GM19455 (cell line): ENCODE results near the gene ASB2.

Experiments used
- ATAC-seq: cut with Tn5 transposase; IDR thresholded peaks from one replicate; pipeline ENCODE4 v1.9.1; 2021; ENCODE audit not compliant: unreplicated experiment

Gene ASB2

GRCh38 chr14:93976477-93977057 lies at the start of gene ASB2:
Gene ASB2, minus strand, starts transcription at chr14:93976570. Its CDS starts 12,031 bp downstream, at chr14:93964539.
- peak; percentile 16 for ATAC-seq

DNA sequence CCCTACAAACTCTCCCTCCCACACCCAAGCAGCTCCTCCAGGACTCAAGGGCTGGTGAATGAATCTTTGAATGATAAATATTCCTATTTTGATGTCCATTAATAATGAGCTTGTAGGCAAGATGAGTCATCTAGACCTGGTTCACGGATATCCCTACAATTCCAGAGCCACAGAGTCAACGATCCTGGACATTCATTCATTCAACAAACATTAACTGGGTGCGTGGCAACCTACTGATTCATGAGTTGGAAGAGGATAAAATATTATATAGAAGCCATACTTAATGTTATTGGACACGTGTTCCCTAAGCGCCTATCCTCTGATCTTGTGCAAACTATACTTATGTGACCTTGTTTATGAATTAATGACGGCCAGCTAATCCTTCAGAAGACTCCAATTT lies 49.4 kb upstream of the ASB2 start:
- ATAC-seq: no peak

DNA sequence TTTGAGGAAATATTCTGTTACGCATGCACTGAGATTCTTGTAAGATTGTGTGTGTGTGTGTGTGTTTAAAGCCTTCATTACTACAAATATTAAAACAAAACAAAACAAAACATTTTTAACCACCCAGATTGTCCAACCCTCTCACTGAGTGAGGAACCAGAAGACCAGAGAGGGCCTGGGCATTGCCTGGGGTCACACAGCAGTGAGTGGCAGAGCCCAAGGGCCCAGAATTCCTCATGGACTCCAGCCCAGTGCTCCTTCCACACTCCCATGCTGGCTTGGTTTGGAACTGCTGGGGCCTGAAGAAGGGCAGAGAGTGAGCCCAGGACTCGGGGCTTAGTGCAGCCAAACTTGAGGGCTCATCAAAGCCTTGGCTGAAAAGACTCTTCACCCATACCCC lies 48.2 kb upstream of the ASB2 start:
- no peak for ATAC-seq

DNA sequence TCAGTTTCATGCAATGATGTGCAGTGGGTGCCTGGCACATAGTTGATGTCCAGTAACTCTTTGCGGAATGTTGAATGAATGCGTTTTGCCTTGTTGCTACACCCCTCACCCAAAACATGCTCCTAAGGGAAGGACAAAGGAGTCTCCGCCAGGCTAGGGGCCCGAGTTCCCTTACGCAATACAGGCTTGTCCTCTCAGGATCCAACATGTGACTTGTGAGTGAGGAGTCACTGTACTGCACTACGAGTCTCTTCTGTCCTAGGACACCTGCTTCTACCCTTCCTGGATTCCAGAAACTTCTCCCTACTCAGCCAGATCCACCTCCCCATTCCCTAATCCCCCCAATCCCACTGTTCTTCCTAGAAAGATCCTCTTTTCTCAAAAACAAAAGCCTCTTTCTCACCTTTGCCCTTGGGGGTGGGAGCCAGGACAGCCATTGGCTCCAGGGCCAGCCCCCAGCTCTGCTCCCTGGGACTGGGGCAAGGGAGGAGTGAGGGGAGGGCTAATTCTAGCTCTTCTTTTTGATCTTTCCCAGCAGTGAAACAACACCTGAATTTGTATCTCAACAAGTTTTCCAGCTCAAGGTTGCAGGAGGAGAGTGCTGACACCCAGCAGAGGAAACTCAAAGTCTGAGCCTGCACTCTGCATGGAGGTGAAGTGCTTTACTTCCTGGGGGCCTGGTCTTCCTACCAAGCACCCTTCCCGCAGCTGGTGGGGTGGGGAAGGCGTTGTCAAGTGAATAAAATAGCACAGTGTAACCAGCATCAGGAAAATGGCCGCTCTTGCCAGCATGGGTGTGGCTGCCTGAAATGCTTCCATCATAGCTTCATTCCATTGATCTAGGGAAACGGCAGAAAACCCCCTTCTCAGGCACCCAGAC lies 46.4 kb upstream of the ASB2 start:
- ATAC-seq: no peak

DNA sequence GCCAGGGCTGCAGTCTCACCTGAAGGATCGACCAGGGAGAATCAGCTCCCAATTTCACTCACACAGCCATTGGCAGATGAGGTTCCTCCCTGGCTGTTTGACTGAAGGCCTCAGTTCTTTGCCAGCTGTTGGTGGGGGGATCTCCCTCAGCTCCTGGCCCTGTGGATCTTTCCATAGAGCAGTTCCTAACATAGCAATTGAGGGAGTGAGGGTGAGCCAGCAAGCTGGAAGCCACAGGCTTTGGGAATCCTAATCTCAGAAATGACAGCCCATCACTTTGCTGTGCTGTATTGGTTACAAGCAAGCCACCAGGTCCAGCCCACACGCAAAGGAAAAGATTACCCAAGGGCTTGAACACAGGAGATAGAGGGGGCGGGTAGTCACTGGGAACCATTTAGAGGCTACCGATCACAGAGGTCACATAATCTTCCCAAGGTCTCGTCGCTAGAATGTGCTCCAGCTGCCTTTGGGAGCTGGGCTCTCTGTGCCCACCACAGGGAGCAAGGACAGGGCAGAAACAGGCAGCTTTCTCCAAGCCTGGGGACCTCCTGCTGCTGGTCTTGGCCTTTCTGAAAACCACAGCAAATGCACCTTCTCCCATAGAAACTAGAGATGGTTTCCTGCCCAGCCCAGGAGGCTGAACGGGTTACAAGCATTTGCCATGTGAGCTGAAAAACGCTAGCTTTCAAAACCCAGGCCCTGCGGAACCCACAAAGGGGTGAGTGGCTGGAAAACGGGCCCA lies 45.2 kb upstream of the ASB2 start:
- ATAC-seq: no peak

- no peak for ATAC-seq
Observed at GRCh38 chr14:94021001-94021400, 44.6 kb upstream of the ASB2 start.

DNA sequence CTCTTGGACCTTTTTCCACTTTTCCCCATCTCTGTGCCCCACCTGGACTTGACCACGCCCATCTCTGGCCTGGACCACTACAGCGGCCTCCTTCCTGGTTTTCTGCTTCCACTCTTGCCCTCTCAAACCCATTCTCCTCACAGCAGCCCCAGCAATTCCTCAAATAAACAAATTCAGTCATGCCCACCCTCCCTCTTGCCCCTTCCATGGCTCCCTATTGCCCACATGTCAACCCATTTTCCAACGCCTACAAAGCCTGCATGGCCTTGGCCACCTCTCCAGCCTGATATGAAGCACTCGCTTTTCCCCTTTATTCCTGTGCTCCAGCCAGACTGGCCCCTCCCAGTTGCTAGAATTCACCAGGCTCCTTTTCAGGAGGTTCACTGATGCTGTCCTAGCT lies 43.9 kb upstream of the ASB2 start:
- no peak for ATAC-seq

- ATAC-seq: no peak
Observed at GRCh38 chr14:94019329-94019728, 43.0 kb upstream of the ASB2 start.

- no peak for ATAC-seq
Observed at GRCh38 chr14:94018308-94018707, 41.9 kb upstream of the ASB2 start.

DNA sequence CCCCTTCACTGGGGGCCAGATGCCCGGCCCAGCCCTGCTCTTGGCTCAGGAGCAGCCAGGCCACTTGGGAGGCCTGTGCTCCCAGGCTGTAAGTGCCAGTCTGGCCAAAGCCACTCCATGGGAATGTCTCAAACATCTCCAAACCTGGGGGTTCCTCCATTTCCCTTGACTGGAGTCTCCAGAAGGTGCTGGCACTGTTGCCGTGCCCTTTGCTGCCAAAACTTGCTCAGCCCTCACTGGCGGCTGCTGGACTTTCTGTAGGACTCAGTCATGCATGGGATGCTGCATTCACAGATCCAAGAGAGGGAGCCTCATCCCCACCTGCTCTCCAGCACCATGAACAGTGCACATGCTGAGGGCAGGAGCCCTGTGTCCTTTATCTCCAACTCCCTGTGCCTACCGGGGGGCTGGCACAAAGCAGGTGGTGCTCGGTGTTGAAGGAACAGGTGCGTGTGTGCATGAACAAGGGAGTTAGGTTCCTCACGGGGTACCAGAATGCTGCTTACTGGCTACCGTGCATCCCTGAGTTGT lies 40.1 kb upstream of the ASB2 start:
- ATAC-seq: no peak

GRCh38 chr14:94015223-94015622 lies 38.9 kb upstream of the ASB2 start:
- no peak for ATAC-seq

- ATAC-seq: no peak
Observed at GRCh38 chr14:94014382-94014781, 38.0 kb upstream of the ASB2 start.

- ATAC-seq: no peak
Observed at GRCh38 chr14:94011795-94012194, 35.4 kb upstream of the ASB2 start.

DNA sequence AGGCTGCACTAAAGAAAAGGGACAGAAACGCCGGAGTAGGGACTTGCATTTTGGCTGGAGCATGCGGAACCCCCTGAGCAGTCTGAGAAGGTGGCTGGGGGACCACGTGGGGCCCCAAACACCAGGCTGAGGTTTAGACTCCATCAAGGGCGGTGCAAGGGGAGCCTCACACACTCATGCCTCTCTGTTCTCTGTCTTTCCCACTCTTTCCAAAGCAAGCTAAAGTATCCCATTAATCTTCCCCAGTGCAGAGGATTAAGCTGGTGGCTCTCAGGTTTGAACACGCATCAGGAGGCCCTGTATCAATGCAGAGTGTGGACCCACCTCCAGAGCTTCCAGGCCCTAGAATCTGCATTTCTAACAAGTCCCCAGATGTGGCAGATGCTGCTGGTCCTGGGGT lies 34.3 kb upstream of the ASB2 start:
- ATAC-seq: no peak

DNA sequence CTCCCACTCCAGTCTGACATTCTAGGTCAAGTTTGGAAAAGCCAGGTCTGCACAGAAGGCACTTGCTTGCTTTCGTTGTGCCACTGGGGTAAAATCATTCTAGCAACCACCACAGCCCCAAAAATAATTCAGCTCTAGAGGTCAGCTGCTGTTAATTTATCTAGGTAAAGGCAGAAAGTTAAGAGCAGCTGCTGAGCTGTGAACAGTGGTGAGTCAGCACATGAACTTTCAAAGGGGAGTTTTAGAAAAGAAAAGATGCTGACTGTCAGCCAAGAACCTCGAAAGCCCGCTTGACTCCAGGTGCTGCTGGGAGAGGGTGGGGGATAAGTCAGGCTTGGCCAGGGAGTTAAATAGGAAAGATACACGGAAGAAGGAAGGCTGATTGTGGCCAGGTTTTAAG lies 33.4 kb upstream of the ASB2 start:
- ATAC-seq: no peak

DNA sequence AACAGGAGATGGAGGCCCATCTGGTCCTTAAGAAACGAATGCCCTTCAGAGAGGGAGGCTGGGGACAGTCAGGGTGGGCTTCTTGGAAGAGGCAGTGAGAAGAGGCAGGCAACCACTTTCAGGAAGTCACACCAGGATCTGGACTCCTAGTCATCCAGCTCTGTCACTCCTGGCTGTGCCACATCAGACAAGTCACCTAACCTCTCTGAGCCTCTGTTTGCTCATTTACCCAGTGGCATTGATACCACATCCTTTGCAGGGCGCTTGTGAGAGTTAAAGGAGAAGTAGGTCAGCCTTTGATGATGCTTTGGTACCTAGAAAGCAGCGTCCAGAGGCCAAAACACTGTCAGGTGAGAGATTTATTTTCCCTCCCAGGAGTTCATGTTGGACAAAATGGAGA lies 31.9 kb upstream of the ASB2 start:
- no peak for ATAC-seq

- no peak for ATAC-seq
Observed at GRCh38 chr14:94005324-94006073, 29.1 kb upstream of the ASB2 start.

- ATAC-seq: no peak
Observed at GRCh38 chr14:94004015-94004414, 27.6 kb upstream of the ASB2 start.

DNA sequence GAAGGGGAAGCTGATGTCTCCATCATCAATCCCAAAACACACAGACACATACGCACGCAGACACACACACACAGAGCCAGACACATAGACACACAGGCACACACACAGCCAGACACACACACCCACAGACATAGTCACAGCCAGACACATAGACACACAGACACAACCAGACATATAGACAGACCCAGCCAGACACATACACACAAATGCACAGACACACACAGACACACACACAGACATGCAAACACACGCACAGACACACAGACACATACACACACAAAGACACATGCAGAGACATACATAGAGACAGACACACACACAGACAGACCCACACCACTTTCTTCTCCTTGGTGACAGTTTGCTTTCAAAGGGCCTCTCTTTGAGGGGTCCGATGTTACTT lies 27.0 kb upstream of the ASB2 start:
- no peak for ATAC-seq

- ATAC-seq: peak; percentile 81
Observed at GRCh38 chr14:94001501-94002396, 25.4 kb upstream of the ASB2 start.
